GM19468 (cell line): Measurements from ENCODE around the gene TAS2R19.

ENCODE experiments used
- ATAC-seq: cut with Tn5 transposase; IDR thresholded peaks from one replicate; pipeline ENCODE4 v1.9.1; 2021; ENCODE audit warnings: mild to moderate bottlenecking, moderate library complexity, moderate number of reproducible peaks; ENCODE audit not compliant: unreplicated experiment; ENCODE audit errors: extremely low read depth

TAS2R19 gene

GRCh38 chr12:10998204-10998603 lies 24.2 kb downstream of the TAS2R19 start, which contains the start of gene TAS2R20:
TAS2R20 (minus strand) TSS chr12:10998304; CDS start chr12:10997875, 429 bp downstream.
- no peak for ATAC-seq

GRCh38 chr12:10994307-10994706 lies 28.1 kb downstream of the TAS2R19 start:
- ATAC-seq, result no peak

- ATAC-seq, result no peak
These were observed 33.3 kb downstream of the TAS2R19 start for GRCh38 chr12:10989107-10989506.

GRCh38 chr12:10986812-10987211 lies 35.6 kb downstream of the TAS2R19 start, which contains the start of gene TAS2R50:
TAS2R50 (minus strand) TSS chr12:10986912; CDS start chr12:10986860, 52 bp downstream.
- no peak for ATAC-seq

GRCh38 chr12:10982244-10982643 lies 40.2 kb downstream of the TAS2R19 start:
- no peak for ATAC-seq

GRCh38 chr12:10974965-10975364 lies 47.5 kb downstream of the TAS2R19 start:
- ATAC-seq, result no peak
